HG03103 (cell line): ENCODE data around the gene CAMKMT.

ENCODE experiments used
- ATAC-seq: cut with Tn5 transposase; IDR thresholded peaks from one replicate; pipeline ENCODE4 v1.9.1; 2021; ENCODE audit warnings: low read depth; ENCODE audit not compliant: unreplicated experiment

CAMKMT gene

DNA sequence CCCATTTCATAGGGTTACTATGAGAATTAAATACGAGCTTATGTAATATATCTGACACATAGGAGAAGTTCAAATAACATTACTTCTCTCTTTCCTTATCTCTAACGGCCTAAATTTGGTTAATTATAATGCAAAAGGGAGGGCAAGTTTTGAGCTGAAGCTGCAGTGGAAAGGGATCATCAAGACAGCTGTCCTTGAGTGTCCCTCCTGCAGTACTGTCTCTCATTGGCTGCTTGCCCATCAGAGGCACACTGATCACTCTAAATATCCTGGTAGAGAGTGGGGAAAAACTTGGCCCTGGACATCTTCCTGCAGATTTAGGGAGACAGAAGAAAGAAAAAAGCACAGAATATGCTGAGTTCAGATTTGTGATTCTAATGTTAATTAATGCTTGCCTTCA lies 186.0 kb downstream of the CAMKMT start:
- ATAC-seq: no peak

GRCh38 chr2:44548221-44549098 lies 186.7 kb downstream of the CAMKMT start:
- ATAC-seq: no peak

DNA sequence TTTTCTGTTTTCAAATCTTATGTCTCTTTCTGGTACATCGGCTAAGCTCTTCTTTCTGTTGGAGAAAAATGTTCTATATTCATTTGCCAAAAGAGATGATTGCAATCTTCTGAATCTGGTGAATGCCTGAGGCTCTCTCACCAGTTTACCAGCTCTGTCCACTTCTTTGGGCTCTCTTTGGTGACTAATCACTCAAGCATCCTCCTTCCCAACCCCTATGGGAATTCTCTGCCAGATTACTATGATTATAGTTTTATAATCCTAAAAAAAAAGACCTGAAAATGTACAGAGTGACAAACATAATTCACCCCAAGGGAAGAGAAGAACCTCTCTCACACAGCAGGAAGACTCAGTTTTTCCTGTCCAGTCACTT lies 187.3 kb downstream of the CAMKMT start:
- no peak for ATAC-seq

- no peak for ATAC-seq
Measured at GRCh38 chr2:44549856-44550255, 188.1 kb downstream of the CAMKMT start.

DNA sequence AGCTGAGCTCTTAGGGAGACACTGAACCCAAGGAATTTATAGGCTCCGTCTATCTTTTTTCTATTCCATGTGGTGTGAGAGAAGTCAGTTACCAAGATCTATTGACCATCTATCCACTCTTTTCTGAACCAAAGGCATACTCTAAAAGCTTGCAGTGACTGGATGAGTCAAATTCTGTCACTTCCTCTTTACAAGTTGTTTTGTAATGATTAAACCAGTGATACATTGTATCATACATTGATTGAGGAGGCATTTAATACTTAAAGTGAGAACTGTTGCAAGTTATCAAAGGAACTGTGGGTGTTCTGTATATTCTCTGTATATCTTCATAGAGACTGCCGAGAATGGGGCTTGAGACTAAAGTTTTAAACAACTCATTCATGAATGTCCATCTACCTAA lies 188.8 kb downstream of the CAMKMT start:
- no peak for ATAC-seq

DNA sequence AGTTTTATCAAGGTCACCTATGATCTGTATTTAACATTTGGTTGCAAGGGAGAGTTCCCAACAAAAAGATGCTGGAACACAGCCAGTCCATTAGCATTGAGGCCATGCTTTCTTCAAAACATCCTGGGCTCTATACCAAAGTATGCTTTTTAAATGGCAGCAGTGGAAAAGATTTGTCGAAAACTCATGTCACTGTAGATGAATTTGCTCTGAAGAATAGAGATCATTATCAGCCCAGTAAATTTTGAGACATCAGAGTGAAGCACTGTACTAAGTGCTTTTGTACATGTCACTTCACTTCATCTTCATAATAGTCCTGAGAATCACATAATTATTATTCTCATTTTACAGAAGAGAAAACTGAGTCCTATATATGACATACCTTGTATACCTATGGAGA lies 189.8 kb downstream of the CAMKMT start:
- no peak for ATAC-seq

GRCh38 chr2:44553456-44553855 lies 191.7 kb downstream of the CAMKMT start:
- no peak for ATAC-seq

DNA sequence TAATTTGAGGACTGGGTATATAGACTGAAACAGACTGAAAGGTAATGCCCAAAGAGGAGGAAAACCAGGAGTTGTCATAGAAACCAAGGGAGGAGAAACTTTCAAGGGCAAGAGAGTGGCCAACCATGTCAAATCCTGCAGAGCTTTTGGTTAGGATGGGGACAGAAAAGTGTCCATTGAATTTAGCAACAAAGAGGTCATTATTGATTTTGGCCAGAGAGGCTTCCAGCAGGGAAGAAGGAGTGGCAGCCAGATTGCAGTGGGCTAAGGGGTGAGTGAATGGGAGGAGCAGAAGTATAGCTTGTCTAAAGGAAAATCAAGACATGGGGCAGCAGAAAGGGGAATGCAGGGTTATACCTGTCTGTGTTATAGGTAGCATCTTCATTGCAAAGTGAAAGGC lies 194.0 kb downstream of the CAMKMT start:
- no peak for ATAC-seq

DNA sequence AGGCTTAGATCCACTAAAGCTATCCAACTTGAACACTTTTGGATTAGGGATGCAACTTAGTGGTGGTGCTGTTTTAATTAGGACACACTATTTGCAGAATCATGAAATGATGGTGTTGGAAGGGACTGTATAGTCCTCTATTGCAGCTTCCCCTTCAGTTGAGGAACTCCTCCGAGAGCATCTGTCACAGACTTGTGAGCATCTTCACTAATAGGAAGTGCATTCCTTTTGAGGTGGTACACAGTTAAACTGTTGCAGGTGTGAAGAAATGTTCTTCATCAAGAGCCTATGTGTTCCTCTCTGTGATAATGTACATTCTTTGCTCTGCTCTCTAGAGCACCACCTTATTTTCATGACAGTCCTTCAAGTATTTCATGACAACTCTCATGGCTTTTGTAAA lies 197.4 kb downstream of the CAMKMT start:
- ATAC-seq: no peak

DNA sequence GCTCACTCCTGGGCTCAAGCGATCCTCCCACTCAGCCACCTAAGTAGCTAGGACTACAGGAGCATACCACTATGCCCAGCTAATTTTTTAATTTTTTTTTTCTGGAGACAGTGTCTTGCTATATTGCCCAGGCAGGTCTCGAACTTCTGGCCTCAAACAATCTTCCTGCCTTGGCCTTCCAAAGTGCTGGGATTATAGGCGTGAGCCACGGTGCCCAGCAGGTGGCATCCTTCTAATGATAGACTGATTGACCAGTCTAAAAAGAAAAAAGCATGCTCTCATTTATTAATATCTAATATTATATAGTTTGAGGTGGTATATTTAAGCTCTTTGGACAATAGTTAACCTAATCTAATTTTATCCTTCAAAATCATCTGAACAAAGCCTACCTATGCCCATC lies 198.6 kb downstream of the CAMKMT start:
- no peak for ATAC-seq

DNA sequence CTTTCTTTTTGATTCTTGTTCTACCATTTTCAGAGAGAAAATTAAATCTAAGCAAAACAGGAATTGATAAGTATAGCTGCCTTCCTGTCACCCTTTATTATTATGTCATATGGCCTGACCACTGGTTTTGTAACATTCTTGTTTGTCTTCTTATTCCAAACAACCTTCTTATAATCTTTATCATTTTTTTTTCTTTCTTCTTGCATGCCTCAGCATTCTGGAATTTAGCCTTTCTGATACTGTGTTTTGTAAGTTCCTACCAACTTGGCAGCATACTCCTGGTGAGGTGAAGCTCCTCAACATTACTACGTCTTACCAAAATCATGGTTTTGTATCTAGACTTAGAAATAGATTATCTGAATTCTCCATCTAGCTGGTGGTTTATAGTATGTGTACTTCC lies 199.2 kb downstream of the CAMKMT start:
- ATAC-seq: no peak

- no peak for ATAC-seq
Measured at GRCh38 chr2:44562737-44563136, 201.0 kb downstream of the CAMKMT start.

- no peak for ATAC-seq
Measured at GRCh38 chr2:44564752-44565151, 203.0 kb downstream of the CAMKMT start.

DNA sequence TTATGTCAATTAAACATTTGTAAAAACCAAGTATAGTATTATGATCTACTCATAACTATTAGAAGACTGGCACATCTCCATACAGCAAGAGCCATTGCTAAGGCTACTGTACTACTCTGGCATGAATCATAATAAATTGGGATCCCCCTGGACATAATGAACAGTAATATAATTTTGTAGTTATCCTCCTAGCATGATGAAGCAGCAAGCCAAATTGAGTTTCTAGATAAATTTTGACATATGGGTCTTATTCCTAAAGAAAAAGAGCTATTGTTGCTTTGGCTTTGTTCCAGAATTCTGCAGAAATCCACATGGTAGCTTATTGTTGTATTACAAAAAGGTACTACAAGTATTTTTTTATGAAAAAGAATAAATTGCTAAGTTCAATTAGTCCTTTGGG lies 204.3 kb downstream of the CAMKMT start:
- no peak for ATAC-seq

- ATAC-seq: no peak
Measured at GRCh38 chr2:44569491-44569890, 207.7 kb downstream of the CAMKMT start.

DNA sequence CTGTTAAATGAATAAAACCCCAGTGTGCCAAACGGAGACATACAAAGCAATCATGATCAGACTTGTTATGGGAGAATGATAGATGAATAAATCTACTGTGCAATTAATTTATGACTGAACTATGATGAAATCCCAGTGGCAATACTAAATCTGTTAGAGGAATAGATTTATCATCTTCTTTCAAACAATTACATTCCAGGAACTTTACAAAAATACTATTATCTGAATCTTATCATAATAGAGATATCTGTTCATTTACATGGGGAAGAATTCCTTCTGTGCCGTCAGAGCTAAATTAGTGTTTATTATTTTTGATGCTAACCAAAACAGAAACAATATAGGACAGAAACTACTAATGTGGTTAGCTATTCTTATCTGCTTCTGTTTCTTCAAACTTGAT lies 208.5 kb downstream of the CAMKMT start:
- ATAC-seq: no peak

DNA sequence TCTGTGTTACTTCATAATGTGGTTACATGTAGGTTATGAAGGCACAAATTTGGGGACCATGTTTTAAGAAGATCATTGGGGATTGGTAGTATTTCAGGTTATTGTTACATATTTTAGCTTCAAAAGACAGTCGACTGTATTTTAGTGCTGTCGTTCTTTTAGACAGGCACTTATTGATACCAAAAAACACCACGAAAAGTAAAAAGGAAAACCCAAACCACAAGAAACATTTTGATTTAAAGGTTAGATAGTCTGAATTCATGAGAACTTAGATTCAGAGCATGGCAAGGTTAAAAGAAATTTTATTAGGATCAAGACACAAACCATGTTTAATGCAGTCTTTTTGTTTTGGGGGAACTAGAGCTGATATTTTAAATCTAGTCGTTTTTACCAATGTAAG lies 209.0 kb downstream of the CAMKMT start:
- no peak for ATAC-seq

DNA sequence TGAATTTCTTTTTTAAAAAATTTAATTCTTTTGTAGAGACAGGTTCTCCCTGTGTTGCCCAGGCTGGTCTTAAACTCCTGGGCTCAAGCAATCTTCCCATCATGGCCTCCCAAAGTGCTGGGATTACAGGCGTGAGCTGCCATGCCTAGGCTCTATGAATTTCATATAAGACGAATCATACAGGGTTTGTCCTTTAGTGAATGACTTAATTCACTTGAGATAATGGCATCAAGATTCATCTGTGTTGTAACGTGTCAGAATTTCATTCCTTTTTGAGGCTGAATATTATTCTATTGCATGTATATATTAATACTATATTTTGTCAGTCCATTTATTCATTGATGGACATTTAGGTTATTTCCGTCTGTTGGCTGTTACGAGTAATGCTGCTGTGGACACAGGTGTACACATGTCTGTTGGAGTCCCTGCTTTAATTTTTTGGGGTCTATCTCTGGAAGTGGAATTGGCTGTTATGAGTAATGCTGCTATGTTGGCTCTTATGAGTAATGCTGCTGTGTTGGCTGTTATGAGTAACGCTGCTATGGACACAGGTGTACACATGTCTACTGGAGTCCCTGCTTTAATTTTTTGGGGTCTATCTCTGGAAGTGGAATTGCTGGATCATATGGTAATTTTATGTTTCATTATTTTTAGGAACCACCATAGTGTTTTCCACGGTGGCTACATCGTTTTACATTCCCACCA lies 210.6 kb downstream of the CAMKMT start:
- ATAC-seq: no peak

- no peak for ATAC-seq
Measured at GRCh38 chr2:44573996-44574395, 212.2 kb downstream of the CAMKMT start.

DNA sequence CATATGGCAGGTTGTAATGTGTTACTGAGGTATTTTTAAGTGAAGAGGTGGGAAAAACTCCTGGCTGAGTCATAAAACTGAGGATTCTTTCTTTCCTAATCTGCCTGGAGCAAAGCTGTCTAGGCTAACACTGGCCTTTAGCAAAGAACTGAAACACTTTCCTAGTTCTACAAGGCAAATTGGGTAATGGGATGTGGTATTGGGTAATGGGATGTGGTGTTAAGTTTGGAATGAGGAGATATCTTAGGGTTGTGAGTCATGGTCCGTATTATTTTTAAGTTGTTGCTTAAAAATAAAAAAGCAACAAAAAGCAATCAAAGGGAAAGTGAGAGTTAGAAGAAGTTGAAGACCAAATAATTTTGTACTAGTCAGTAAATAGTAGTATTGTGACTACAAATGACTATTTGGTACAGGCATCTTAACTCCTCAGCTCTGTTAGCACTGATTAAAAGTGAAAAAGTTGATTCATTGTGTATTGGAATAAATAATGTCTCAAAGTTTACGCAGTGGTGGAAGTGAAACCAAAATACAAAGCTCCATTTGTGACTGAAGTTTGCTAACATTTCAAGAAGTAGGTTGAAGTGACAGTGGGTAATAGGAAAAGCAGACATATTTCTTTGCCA lies 216.8 kb downstream of the CAMKMT start:
- no peak for ATAC-seq

DNA sequence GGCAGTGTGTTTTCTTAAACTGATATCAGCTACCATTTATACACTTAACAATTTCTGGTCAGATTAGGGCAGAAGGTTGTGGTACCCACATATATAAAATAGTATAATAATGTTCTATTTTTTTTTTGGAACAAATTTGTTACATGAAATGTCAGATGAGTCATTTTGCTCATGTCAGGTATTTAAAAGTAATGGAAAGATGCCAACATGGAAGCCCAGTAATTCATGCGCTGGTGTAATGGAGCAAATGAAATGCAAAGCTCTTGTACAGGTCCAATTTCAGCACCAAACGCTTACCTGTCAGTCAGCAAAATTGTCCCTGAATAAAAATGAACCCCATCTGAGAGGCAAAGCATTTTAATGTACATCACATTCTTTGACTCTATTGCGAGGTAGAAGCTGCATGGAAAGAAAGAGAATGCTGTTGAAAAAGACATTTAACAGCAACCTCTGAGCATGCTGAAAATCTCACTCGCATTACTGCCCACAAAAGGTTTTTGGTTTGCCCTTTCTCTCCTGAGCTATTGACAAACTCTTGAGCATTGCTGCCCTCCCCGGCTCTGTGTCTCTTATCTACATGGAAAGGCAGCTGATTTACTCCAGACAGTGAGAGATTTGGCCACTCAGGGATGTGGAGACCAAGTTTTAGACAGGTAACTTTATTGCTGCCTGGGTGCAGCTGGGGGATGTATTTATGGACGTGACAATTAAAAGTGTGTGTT lies 217.5 kb downstream of the CAMKMT start:
- no peak for ATAC-seq
